SK-N-SH (cell line): ENCODE results near the gene QRICH2. TPM values are rescaled to one million over a fixed set of nuclear protein-coding genes. Genes with fewer than 3 reads are reported as not detected.

Source experiments
- CTCF ChIA-PET: fragments of 300-600, 350-600 bp; formaldehyde crosslinking; extraction: SDS; loops from one replicate; lab custom pipeline; 2021; lab: Yijun Ruan, JAX
- POLR2A ChIA-PET: fragments of 350-600 bp; sonication (Branson Sonifier 250); formaldehyde crosslinking; extraction: SDS; loops from one replicate; lab custom pipeline; 2020; ENCODE audit warnings: antibody characterized with exemption, inconsistent platforms; lab: Yijun Ruan, JAX
- DNase-seq: peaks from one replicate; pipeline ENCODE4 v3.0.0; 2012
- H2AFZ ChIP-seq: fragments of 200-600 bp; sonication (generic); 2 replicates; pipeline ENCODE4 v1.8.1; 2016; ENCODE audit warnings: antibody characterized with exemption, mild to moderate bottlenecking, low read depth
- H3F3A ChIP-seq: fragments of 200-600 bp; sonication (generic); replicated peaks from 2 replicates; pipeline ENCODE3; 2016; ENCODE audit warnings: antibody characterized with exemption, mild to moderate bottlenecking; ENCODE audit not compliant: insufficient read depth
- H3K27ac ChIP-seq, 2 experiments: fragments of 200-500 bp in 1 of 2; fragments of 200-600 bp in 1 of 2; sonication (Bioruptor generic) in 1 of 2; sonication (generic), shearing (Covaris generic) in 1 of 2; 2 replicates each; pipeline versions ENCODE4 v1.5.1 to v1.6.1; 2014 to 2016; ENCODE audit warnings: low read depth in 2 of 2, inconsistent platforms in 1 of 2, low read length in 1 of 2, mild to moderate bottlenecking in 1 of 2, mixed read lengths in 1 of 2
- H3K27me3 ChIP-seq: fragments of 200-600 bp; sonication (generic), shearing (Covaris generic); 2 replicates; pipeline ENCODE4 v1.6.1; 2016; ENCODE audit warnings: mixed run types; ENCODE audit not compliant: insufficient read depth
- H3K36me3 ChIP-seq, 2 experiments: fragments of 200-500 bp in 1 of 2; fragments of 200-600 bp in 1 of 2; sonication (Bioruptor generic) in 1 of 2; sonication (generic) in 1 of 2; replicated peaks in 1 of 2; 2 replicates each; pipeline versions ENCODE3 to v1.5.1; 2014 to 2016; ENCODE audit warnings: low read length in 1 of 2, mild to moderate bottlenecking in 1 of 2; ENCODE audit not compliant: insufficient read depth in 2 of 2, control insufficient read depth in 1 of 2
- H3K4me1 ChIP-seq, 2 experiments: fragments of 200-500 bp in 1 of 2; fragments of 200-600 bp in 1 of 2; sonication (Bioruptor generic) in 1 of 2; sonication (generic), shearing (Covaris generic) in 1 of 2; 2 replicates each; pipeline versions ENCODE4 v1.5.1 to v1.6.1; 2014 to 2016; ENCODE audit warnings: low read depth in 1 of 2, low read length in 1 of 2, mixed run types in 1 of 2; ENCODE audit not compliant: insufficient read depth in 2 of 2, control insufficient read depth in 1 of 2
- H3K4me2 ChIP-seq: fragments of 200-600 bp; sonication (generic), shearing (Covaris generic); 2 replicates; pipeline ENCODE4 v1.6.1; 2017; ENCODE audit warnings: mixed run types
- H3K4me3 ChIP-seq, 2 experiments: fragments of 200-500 bp in 1 of 2; fragments of 200-600 bp in 1 of 2; sonication (Bioruptor generic) in 1 of 2; sonication (generic), shearing (Covaris generic) in 1 of 2; 2 replicates each; pipeline versions ENCODE4 v1.5.1 to v1.8.1; 2014 to 2016; ENCODE audit warnings: low read depth in 2 of 2, inconsistent platforms in 1 of 2, low read length in 1 of 2, mild to moderate bottlenecking in 1 of 2, mixed read lengths in 1 of 2, moderate library complexity in 1 of 2
- H3K79me2 ChIP-seq: fragments of 200-600 bp; sonication (generic); 2 replicates; pipeline ENCODE4 v1.8.1; 2017; ENCODE audit warnings: mild to moderate bottlenecking; ENCODE audit not compliant: insufficient read depth
- H3K9ac ChIP-seq: fragments of 200-600 bp; sonication (generic); 2 replicates; pipeline ENCODE4 v1.6.1; 2017; ENCODE audit warnings: mixed run types
- H3K9me2 ChIP-seq: fragments of 200-600 bp; sonication (generic); 2 replicates; pipeline ENCODE4 v1.6.1; 2017; ENCODE audit warnings: mixed run types
- H3K9me3 ChIP-seq: fragments of 200-600 bp; sonication (generic); 2 replicates; pipeline ENCODE4 v1.6.1; 2017; ENCODE audit warnings: mixed run types, mild to moderate bottlenecking, moderate library complexity
- H4K20me1 ChIP-seq: fragments of 200-600 bp; sonication (generic); 2 replicates; pipeline ENCODE4 v1.6.1; 2017; ENCODE audit warnings: mild to moderate bottlenecking, mixed run types; ENCODE audit not compliant: insufficient read depth
- EP300 ChIP-seq, 2 experiments: IDR thresholded peaks; 2 replicates each; pipeline versions ENCODE4 v1.4.0 to v1.6.1; 2012; ENCODE audit warnings: borderline replicate concordance in 1 of 2, low read depth in 1 of 2, low read length in 1 of 2
- FOXM1 ChIP-seq: IDR thresholded peaks from 2 replicates; pipeline ENCODE4 v1.4.0; 2012; ENCODE audit warnings: low read depth, mild to moderate bottlenecking
- JUND ChIP-seq: IDR thresholded peaks from 2 replicates; pipeline ENCODE4 v1.4.0; 2012
- NRF1 ChIP-seq: IDR thresholded peaks from 2 replicates; pipeline ENCODE4 v1.6.1; 2012; ENCODE audit warnings: low read depth, mild to moderate bottlenecking, low read length
- POLR2AphosphoS5 ChIP-seq: IDR thresholded peaks from 2 replicates; pipeline ENCODE4 v1.6.1; 2012; ENCODE audit warnings: low read depth, low read length
- RXRA ChIP-seq: IDR thresholded peaks from 2 replicates; pipeline ENCODE4 v1.4.0; 2012; ENCODE audit warnings: low read depth, mild to moderate bottlenecking, borderline replicate concordance
- SMC3 ChIP-seq: IDR thresholded peaks from 2 replicates; pipeline ENCODE4 v1.6.1; 2012; ENCODE audit warnings: low read depth, low read length, improper control_type of control experiment
- TAF1 ChIP-seq: IDR thresholded peaks from 2 replicates; pipeline ENCODE4 v1.6.1; 2012; ENCODE audit warnings: low read depth, mild to moderate bottlenecking, low read length, moderate library complexity, borderline replicate concordance
- YY1 ChIP-seq: IDR thresholded peaks from 2 replicates; pipeline ENCODE4 v1.4.0; 2012; ENCODE audit warnings: low read depth, mild to moderate bottlenecking
- ZBTB33 ChIP-seq: IDR thresholded peaks from 2 replicates; pipeline ENCODE4 v1.4.0; 2012; ENCODE audit warnings: low read depth, borderline replicate concordance
- WGBS: methylation state at CpG from one replicate; pipeline ENCODE4 v1.1.6; 2017; ENCODE audit warnings: low lambda C conversion rate; 5-methylcytosine and 5-hydroxymethylcytosine counted together
- polyA plus RNA-seq, 3 experiments: library from polyadenylated mRNA; depleted of rRNA; stranded (reverse); fragments of >200 nt; gene quantifications; 2 replicates each; pipeline ENCODE4 v1.2.3, GENCODE V29; 2012
- TF ChIP-seq, protein P1 (sequence below): IDR thresholded peaks from 2 replicates; pipeline ENCODE4 v1.4.0; 2012; ENCODE audit warnings: low read depth, borderline replicate concordance

Gene QRICH2
- polyA plus RNA-seq, 1 of the 3 experiments (the other 2 are of a cell fraction) = 6.2 TPM

DNA sequence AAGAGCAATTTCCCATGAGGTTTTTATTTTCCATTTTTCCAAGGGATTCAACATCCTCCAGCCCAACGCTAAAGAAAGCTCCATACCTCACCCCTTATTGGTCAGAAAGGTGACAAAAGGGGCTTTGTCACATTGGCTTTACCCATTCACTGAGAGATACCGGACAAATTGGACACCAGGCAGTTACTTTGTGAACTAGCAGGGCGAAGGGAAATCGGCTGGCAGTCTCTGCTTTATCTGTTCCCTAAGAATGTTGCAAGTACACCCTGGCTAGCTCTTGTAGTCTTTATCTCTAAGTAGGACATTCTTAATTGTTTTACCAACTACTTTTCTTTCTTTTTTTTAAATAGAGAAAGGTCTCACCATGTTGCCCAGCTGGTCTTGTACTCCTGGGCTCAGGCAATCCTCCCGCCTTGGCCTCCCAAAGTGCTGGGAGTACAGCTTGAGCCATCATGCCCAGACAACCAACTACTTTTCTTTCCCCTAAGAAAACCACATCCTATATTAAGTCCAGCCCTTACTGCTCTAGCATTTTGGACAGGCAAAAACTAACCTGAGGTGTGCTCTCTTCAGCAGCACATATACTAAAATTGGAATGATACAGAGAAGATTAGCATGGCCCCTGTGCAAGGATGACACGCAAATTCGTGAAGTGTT is 28.8 kb upstream of the QRICH2 start:
- Histone ChIP-seq H3F3A (no peaks in the 10 kb centered on the region), H3K27ac (no peak overlapping the region), H4K20me1 (peaks cover 24% of the 10 kb centered on the region), H3K4me1 (peaks cover 0 to 11% of the 10 kb centered on the region in 2 experiments; a peak in 1 of 4 replicates), H3K36me3 (peaks cover under 1 to 19% of the 10 kb centered on the region in 2 experiments), H2AFZ (no peak overlapping the region), H3K9me3 (no peaks in the 10 kb centered on the region), H3K9me2 (no peaks in the 10 kb centered on the region), H3K79me2 (peaks cover 88% of the 10 kb centered on the region), H3K27me3 (no peaks in the 10 kb centered on the region), H3K9ac (no peak overlapping the region), H3K4me2 (no peak overlapping the region), H3K4me3 (no peak overlapping the region)
- ChIA-PET POLR2A (no interaction called here), CTCF (interaction anchor here (0.6 to 4.9 kb wide), 11 partner anchors 9 to 155 kb away, joined by 3 to 27 read pairs (median 3); partner anchors contain the start of genes QRICH2 and SPHK1)
- 96% methylated on average over 7 of the region's 7 CpGs for WGBS
- no peak for DNase-seq
- TF ChIP-seq NRF1 = no peak
- TF ChIP-seq ZBTB33 = no peak
- TF ChIP-seq, protein P1, sequence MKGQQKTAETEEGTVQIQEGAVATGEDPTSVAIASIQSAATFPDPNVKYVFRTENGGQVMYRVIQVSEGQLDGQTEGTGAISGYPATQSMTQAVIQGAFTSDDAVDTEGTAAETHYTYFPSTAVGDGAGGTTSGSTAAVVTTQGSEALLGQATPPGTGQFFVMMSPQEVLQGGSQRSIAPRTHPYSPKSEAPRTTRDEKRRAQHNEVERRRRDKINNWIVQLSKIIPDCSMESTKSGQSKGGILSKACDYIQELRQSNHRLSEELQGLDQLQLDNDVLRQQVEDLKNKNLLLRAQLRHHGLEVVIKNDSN = no peak
- no peak for TF ChIP-seq EP300 (IDR thresholded peaks at IDR 0.05; ENCODE audit: borderline replicate concordance in 1 of 2, low read depth in 1 of 2, low read length in 1 of 2)
- no peak for TF ChIP-seq FOXM1
- TF ChIP-seq RXRA = no peak
- no peak for TF ChIP-seq TAF1
- no peak for TF ChIP-seq SMC3
- no peak for TF ChIP-seq JUND
- TF ChIP-seq POLR2AphosphoS5 = no peak

DNA sequence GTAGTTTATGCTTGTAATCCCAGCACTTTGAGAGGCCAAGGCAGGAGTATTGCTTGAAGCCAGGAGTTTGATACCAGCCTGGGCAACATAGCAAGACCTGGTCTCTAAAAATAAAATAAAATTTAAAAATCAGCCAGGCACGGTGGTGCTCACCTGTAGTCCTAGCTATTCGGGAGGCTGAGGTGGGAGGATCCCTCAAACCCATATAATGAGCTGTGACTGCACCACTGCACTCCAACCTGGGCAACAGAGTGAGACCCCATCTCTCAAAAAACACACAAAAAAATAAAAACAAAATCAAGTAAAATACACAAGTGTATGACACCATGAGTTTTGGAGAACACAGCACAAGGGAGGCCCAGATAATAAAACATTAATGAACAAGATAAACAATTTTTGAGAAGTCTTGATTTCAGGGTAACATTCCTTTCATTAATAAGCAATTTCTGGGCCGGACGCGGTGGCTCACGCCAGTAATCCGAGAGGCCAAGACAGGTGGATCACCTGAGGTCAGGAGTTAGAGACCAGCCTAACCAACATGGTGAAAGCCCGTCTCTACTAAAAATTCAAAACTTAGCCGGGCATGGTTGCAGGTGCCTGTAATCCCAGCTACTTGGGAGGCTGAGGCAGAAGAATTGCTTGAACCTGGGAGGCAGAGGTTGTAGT is 27.8 kb upstream of the QRICH2 start:
- DNase-seq = no peak
- no peak for TF ChIP-seq POLR2AphosphoS5
- no peak for TF ChIP-seq YY1

More for the DNA sequence above, 27.8 kb upstream of the QRICH2 start:
- H3K9me3 ChIP-seq = no peaks in the 10 kb centered on the region
- no peak overlapping the region for H3K27ac ChIP-seq
- ChIA-PET POLR2A (no interaction called here), CTCF (interaction anchor here (0.8 to 4.9 kb wide), 5 partner anchors 17 to 62 kb away, joined by 3 to 27 read pairs (median 3); partner anchors contain the start of gene SPHK1)
- H3K4me2 ChIP-seq = no peak overlapping the region
- no peaks in the 10 kb centered on the region for H3F3A ChIP-seq
- no peaks in the 10 kb centered on the region for H3K9me2 ChIP-seq
- no peak overlapping the region for H3K4me3 ChIP-seq
- H3K79me2 ChIP-seq = peaks cover 78% of the 10 kb centered on the region
- no peaks in the 10 kb centered on the region for H3K27me3 ChIP-seq
- no peak overlapping the region for H3K9ac ChIP-seq
- H4K20me1 ChIP-seq = peaks cover 24% of the 10 kb centered on the region
- peaks cover 0 to 11% of the 10 kb centered on the region in 2 experiments; a peak in 1 of 4 replicates for H3K4me1 ChIP-seq
- peaks cover 11 to 22% of the 10 kb centered on the region in 2 experiments for H3K36me3 ChIP-seq
- WGBS = 98% methylated on average over 9 of the region's 9 CpGs
- H2AFZ ChIP-seq = no peak overlapping the region
